A549 (cell line): Measurements from ENCODE around the gene RNU6-7.
A peak's percentile ranks its signal among the peaks of the same experiment; 100 is the strongest.

Experiments
- BCL3 ChIP-seq: fragments of >200 bp; sonication (Bioruptor Twin); formaldehyde crosslinking; IDR thresholded peaks from 3 replicates; pipeline ENCODE4 v1.6.1; 2016
- CTCF ChIP-seq: fragments of >200 bp; sonication (Bioruptor Twin); formaldehyde crosslinking; IDR thresholded peaks from 3 replicates; pipeline ENCODE4 v1.5.1; 2016

GRCh38 chr14:32230181-32230580 lies 28.3 kb downstream of the RNU6-7 start:
- peak; percentile 25; the same call in 2 of the 3 replicates for TF ChIP-seq CTCF
- TF ChIP-seq BCL3 = no peak
